ENCODE results near the gene ZCCHC14. TPM values are rescaled to one million over a fixed set of nuclear protein-coding genes. Genes with fewer than 3 reads are reported as not detected.

ZCCHC14 gene
- total RNA-seq, 1 experiment from 2014 or later: 27.7 TPM

GRCh38 chr16:87493608-87494280 lies 920 bp upstream of the ZCCHC14 start:
- H2AFZ ChIP-seq (ENCODE audit: low read length): no peak overlapping the region
- H3K79me2 ChIP-seq (ENCODE audit: insufficient read depth, low read length): peaks cover 8% of the 10 kb centered on the region; the same call in 1 of the 2 replicates
- no peak overlapping the region for H4K91ac ChIP-seq (ENCODE audit: insufficient read length, low read depth, low read length)
- no peak overlapping the region for H2BK12ac ChIP-seq (ENCODE audit: insufficient read length, low read depth, low read length)
- H3K4me1 ChIP-seq (ENCODE audit: insufficient read depth, low read length): no peaks in the 10 kb centered on the region; the same call in 1 of the 2 replicates
- no peak overlapping the region for H3K14ac ChIP-seq (ENCODE audit: insufficient read depth, low read length)
- no peak overlapping the region for H3K27ac ChIP-seq (ENCODE audit: insufficient read length, low read depth, low read length)
- DNase-seq: no peak
- no peak overlapping the region for H4K5ac ChIP-seq (ENCODE audit: insufficient read length, low read depth, low read length)
- H3K56ac ChIP-seq (ENCODE audit: insufficient read length, low read depth, low read length): no peak overlapping the region
- H3K4ac ChIP-seq (ENCODE audit: low read depth, low read length): no peak overlapping the region
- H3K23ac ChIP-seq (ENCODE audit: insufficient read length, low read depth, low read length): no peak overlapping the region
- no peaks in the 10 kb centered on the region for H4K20me1 ChIP-seq (ENCODE audit: control insufficient read depth, insufficient read depth, insufficient read length)
- no peak overlapping the region for H2BK120ac ChIP-seq (ENCODE audit: low read depth, low read length, poor library complexity, severe bottlenecking)
- Mint-ChIP-seq H3K9me3 (no peaks in the 10 kb centered on the region), H3K36me3 (ENCODE audit: insufficient read depth in 1 of 3, low read depth in 3 of 3) (peaks cover 3 to 9% (median 4%) of the 10 kb centered on the region in 3 experiments; a peak in 6 of 7 replicates), H3K4me1 (peaks cover 24 to 37% of the 10 kb centered on the region in 2 experiments), H3K4me3 (peak overlapping the region; percentile 71 to 84), H3K27ac (0 out of 7 replicates have a peak overlapping the region, but pooled peaks of 1 of the 3 experiments have one; percentile 57), H3K27me3 (ENCODE audit: low read depth) (no peaks in the 10 kb centered on the region)
- H2BK15ac ChIP-seq (ENCODE audit: low read depth, low read length): no peak overlapping the region
- H2BK20ac ChIP-seq (ENCODE audit: low read depth, low read length, poor library complexity, severe bottlenecking): no peak overlapping the region
- no peak overlapping the region for H2BK5ac ChIP-seq (ENCODE audit: insufficient read length, low read length)
- H3K9ac ChIP-seq (ENCODE audit: extremely low read depth, insufficient read length, low read length): no peak overlapping the region
- H3K79me1 ChIP-seq (ENCODE audit: insufficient read depth, low read depth, low read length, poor library complexity, severe bottlenecking): no peaks in the 10 kb centered on the region
- H2AK5ac ChIP-seq (ENCODE audit: insufficient read length, low read length): no peak overlapping the region
- no peaks in the 10 kb centered on the region for H3K9me3 ChIP-seq (ENCODE audit: control insufficient read depth, low read depth, low read length)
- peaks cover 5% of the 10 kb centered on the region for H3K23me2 ChIP-seq (ENCODE audit: insufficient read length, low read depth, low read length, poor library complexity, severe bottlenecking)
- peak overlapping the region; percentile 26 for H3K4me2 ChIP-seq (ENCODE audit: insufficient read depth, insufficient read length, low read length)
- no peaks in the 10 kb centered on the region for H3K27me3 ChIP-seq (ENCODE audit: insufficient read depth, low read length)
- no peak for TF ChIP-seq CTCF (conservative IDR thresholded peaks at IDR 0.05)
- H4K8ac ChIP-seq (replicated peaks; ENCODE audit: insufficient read length, low read depth, low read length): no peak overlapping the region
- H3K18ac ChIP-seq (ENCODE audit: insufficient read length, low read depth, low read length): peak overlapping the region; percentile 23
- no peak overlapping the region for H3T11ph ChIP-seq (ENCODE audit: low read length)
- WGBS (ENCODE audit: extremely low coverage, insufficient read length, low lambda C conversion rate): no CpG with 5 or more reads among the region's 23 CpGs
